Superior temporal gyrus (tissue), 1 donor: ENCODE data around the gene DMRTA1.
"Not testable (repeated sequence)": the region's sequence is repeated elsewhere in the genome, so short reads cannot be mapped to it uniquely, and the experiment has no call there.

ENCODE experiments used
- DNase-seq: peaks from one replicate; pipeline ENCODE4 v3.0.0-alpha.2; 2016; ENCODE audit errors: extremely low spot score

Gene DMRTA1, protein sequence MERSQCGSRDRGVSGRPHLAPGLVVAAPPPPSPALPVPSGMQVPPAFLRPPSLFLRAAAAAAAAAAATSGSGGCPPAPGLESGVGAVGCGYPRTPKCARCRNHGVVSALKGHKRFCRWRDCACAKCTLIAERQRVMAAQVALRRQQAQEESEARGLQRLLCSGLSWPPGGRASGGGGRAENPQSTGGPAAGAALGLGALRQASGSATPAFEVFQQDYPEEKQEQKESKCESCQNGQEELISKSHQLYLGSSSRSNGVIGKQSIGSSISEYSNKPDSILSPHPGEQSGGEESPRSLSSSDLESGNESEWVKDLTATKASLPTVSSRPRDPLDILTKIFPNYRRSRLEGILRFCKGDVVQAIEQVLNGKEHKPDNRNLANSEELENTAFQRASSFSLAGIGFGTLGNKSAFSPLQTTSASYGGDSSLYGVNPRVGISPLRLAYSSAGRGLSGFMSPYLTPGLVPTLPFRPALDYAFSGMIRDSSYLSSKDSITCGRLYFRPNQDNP

DNA sequence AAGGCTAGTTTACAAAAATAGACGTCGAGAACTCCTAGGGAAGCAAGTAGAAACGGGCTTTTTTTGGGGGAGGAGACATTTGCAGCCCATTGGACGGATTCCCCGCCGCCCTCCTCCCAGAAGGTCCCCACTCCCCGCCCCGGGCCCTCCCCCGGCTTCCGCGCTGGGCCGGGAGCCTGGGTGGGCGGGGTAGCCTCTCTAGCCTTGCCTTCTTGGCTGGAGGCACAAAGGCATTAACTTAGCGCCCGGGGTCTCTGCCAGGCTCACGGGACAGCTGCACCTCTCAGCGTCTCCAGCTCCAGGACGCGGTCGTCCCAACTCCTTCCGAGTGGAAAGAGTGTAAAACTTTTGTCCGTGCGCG is at the start of gene DMRTA1:
DMRTA1 (plus strand) TSS at position 236 of the 361 bp plus-strand sequence. CDS start 242 bp downstream, outside the sequence.
- DNase-seq, result no peak

DNA sequence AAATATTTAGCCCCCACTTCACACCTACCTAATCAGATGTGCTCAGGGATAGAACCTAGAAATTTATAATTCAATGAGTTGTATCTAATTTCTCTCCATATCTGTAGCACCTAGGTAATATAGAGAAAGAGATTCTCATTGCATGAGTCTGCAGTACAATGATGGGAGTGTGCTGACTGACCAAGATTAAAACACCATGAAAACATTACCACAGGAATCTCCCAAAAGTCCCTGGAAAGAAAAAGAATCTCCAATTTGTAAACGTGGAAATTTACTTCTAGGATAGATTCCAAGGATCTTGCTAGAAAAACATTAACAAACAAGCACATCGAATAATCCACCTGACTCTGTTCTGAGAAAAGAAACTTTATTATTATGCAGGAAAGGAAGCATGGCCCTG is 45.0 kb upstream of the DMRTA1 start:
- no peak for DNase-seq

DNA sequence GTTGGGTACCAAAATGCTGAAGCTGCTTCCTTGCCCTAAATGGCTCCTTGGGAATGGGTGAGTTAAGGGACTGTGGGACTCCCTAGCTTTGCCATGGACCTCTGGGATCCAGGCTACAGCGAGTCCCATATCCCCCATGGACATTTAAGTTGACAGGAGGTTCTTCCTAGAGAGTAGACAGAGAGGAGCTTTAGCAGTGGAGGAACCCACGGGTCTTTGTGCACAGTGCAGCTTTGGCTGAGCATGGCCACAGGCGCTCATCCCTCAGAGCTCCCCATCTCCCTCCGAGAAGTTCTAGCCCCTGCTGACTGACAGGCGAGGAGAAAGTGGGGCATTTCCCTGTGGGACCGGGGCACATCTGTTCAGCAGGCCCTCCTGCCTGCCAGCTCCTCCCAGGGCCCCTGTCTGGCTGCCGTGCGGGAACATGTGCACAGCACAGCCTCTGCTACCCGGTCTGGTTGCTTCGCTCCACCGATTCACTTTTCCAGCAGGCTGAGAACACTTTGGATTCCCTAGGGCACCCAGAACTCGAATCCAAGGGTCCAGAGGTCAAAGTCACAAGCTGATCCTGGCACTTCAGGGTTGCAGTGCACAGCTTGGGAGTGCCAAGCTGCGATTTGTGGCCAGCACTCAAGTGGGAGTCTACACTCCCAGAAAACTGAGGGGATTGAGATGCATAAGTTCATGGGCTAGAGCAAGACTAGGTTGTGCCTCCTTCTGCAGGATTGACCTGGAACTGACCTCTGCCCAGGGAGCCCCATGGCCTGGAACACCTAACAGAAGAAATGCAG is 40.6 kb upstream of the DMRTA1 start:
- DNase-seq, result no peak

DNA sequence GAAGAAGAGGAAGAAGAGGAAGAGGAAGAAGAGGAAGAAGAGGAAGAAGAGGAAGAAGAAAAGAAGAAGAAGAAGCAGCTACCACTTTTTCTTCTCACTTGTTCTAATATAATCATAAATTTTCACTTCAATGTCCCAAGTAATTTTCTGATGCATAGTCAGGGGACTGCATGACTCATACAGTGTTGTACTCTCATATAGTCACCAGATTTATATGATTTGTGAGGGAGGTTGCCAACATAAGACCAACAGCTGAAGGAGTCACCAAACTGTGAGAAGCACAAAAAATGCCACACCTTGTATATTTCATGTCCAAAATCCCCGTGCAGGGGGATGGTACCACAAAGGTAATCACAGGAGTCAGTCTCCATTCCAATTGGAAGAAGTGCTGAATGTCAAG is 32.7 kb upstream of the DMRTA1 start:
- DNase-seq, result no peak

DNA sequence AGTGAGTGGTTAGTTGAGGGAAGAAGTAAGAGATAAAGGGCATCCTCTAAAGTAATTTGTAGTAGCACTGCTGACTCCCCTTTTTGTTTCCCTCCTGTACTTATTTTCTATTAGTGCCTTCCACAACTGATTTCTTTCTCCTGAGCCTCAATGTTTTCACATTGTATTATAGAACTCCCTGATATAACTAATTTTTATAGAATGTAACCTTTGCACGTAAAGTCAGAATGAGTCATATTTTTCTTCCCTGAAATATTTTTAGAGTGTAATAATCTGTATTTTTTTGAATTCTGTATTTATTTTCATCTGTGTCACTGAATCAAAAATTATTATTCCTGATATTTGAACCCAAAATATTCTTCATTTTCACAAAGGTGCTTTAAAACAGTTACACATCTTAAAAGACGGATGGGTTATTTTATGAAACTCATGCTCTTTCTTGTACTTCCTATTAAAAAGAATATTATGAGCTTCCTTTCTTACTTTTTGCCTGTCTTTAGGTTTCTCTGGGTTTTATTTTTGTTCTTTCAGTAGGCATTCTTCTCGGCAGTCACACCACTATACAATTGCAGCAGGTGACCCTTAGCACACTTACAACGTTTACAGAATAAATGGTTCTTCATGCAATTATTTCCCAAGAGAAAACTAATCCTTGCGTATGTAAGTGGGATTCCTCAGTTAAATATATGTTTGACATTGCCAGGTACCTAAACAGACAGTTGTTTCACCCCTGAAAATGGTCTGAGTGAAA is 30.5 kb upstream of the DMRTA1 start:
- DNase-seq, result no peak

DNA sequence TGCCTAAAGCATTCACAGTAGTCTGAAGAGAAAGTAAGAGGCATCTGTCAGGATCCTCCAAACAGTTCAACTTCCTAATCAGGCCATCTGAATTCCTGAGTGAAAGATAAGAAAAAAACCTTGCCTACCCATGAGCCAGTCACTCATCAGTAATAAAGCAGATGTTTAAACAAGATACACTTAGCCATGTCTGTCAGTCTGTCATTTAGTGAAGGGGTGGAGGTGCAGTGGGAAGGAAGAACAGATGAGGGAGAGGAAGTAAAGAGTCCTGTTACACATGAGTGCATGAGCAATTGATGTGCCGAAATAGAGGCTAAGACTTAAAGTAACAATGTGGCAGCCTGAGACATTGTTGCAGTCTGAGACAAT is 29.9 kb upstream of the DMRTA1 start:
- DNase-seq, result no peak

DNA sequence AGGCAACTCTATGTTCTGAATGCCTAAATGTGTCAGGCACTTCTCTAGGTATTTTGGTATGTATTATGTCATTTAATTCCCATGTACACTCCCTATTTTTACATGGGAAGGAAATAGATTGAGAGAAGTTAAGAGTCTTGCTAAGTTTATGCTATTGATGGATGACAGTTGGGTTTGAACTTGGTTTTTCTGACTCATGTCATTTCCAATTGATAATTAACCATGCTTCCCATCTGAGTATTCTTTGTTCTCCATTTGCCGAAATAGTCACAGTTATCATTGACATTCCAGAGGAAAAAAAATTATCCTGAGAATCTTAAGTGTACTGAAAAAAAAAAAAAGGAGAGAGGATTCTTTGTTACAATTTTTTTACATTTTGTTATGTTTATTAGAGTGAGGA is 23.1 kb upstream of the DMRTA1 start:
- DNase-seq, result no peak

DNA sequence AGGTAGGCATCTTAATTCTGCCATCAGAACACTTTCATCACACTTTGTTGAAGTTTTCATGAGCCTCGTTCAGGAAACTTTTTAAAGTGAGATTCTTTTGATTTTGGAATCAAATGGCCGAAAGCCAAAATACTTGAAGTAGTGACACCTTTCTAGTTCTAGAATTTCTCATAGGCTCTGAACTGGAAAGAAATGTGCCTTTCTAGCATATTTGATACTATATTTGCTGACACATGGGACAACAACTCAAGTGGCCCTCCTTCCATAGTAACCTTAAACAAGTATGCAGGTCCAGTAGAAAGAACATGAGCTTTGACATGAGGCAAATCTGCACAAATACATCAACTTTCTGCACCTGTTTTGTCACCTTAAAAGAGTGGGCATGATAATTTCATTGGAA is 22.0 kb upstream of the DMRTA1 start:
- DNase-seq, result no peak

DNA sequence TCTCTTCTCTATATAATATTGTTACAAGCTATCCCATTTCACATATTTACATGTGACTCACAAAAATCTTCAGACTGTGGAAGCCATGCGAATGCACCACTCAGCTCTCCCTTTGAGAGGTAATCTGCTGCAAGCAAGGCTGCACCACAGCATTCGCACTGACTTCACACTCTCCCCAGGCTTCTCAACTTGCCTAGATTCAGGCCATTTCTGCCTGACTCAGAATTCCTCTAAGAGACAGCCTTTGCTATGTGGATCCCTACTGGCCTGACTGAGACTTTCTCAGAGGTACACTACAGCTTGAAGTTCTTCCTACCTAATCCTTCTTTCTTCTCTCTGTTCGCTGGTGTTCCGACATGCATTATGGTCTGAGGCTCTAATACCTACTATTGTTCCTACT is 21.1 kb upstream of the DMRTA1 start:
- no peak for DNase-seq

DNA sequence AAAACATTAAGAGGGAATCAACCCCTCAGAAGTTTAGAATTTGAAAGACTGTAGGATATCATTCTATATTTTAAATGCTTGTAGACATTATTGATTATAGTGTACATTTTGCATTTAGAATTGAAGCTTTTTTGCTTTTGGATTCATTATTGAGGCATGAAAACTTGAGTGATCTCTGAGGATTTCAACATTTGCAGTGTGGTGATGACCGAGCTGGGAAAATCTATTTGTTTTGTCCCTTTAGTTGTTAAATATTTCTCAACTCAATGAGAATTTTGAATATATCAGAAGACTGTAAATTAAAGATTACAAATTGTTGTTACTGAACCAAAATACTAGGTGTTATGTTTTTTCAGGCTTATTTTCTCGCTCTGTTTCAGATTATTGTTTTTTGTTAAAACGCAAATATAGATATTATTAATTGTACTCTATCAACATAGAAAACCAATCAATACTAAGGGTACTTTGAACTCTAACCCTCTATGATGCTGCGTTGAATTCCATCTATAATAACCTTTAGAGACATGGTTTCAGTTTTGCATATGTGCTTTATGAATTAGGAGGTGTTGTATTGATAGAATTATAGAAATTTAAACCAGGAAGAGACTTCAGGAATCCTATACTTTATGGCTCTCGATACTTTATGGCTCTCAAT is 19.3 kb upstream of the DMRTA1 start:
- DNase-seq, result no peak

DNA sequence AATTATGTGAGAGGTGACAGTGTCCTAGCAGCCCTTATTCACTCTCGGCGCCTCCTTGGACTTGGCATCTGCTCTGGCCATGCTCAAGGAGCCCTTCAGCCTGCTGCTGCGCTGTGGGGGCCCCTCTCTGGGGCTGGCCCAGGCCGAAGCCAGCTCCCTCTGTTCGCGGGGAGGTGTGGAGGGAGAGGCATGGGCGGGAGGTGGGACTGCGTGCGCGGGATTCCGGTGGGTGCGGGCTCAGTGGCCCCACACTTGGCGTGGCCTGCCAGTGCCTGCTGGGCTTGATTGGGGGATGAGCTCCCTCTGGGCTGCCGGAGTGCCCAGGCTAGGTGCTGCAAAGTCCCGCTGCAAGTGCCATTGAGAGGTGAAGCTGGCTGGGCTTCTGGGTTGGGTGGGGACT is 12.9 kb upstream of the DMRTA1 start:
- no peak for DNase-seq

DNA sequence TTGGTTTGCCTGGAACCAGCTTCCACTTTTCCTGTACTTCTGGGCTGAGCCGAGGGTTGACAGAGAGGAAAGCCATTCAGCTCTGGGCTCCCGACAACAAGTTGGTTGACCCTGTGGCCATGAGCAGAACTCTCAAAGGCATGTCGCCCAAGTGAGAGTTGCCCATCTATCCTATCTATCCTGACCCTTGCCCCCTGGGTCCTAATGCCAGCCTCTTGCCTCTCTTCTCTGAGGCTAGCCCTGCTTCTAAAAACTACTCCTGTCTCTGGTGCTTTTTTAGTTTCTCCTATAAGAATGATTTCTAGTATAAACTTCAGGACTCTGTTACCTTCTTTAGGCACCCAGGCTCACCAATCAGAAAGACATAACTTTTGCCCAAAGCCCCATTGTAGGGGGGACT is 11.4 kb upstream of the DMRTA1 start:
- not testable (repeated sequence) for DNase-seq

DNA sequence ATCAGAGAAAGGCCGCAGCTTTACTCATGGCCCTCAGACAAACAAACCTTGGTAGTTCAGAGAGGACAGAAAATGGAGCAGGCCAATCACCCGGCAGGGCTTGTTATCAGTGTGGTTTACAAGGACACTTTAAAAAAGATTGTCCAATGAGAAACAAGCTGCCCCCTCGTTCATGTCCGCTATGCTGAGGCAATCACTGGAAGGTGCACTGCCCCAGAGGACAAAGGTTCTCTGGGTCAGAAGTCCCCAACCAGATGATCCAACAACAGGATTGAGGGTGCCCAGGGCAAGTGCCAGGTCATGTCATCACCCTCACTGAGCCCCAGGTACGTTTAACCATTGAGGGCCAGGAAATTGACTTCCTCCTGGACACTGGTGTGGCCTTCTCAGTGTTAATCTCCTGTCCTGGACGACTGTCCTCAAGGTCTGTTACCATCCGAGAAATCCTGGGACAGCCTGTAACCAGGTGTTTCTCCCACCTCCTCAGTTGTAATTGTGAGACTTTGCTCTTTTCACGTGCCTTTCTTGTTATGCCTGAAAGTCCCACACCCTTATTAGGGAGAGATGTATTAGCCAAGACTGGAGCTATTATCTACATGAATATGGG is 9.1 kb upstream of the DMRTA1 start:
- not testable (repeated sequence) for DNase-seq

DNA sequence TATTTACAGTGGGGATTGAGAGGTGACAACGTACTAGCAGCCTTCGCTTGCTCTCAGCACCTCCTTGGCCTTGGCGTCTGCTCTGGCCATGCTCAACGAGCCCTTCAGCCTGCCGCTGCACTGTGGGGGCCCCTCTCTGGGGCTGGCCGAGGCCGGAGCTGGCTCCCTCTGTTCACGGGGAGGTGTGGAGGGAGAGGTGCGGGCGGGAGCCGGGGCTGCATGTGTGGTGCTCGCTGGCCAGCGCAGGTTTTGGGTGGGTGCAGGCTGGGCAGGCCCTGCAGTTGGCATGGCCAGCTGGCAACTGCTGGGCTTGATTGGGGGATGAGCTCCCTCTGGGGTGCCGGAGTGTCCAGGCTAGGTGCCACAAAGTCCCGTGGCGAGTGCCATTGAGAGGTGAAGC is 5.8 kb upstream of the DMRTA1 start:
- no peak for DNase-seq

DNA sequence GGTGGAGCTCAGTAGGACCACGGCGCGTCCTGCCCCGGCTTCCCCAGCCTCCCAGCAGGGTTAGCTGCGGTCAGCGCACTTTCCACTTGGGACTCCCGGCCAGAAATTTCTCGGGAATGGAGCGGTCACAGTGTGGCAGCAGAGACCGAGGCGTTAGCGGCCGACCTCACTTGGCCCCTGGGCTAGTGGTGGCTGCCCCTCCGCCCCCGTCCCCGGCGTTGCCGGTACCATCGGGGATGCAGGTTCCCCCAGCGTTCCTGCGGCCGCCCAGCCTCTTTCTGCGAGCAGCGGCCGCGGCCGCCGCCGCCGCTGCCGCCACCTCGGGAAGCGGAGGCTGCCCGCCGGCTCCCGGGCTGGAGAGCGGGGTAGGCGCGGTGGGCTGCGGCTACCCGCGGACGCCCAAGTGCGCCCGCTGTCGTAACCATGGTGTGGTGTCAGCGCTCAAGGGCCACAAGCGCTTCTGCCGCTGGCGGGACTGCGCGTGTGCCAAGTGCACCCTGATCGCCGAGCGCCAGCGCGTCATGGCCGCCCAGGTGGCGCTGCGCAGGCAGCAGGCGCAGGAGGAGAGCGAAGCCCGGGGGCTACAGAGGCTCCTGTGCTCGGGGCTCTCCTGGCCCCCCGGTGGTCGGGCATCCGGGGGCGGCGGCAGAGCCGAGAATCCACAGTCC is 460 bp downstream of the DMRTA1 start:
- no peak for DNase-seq

DNA sequence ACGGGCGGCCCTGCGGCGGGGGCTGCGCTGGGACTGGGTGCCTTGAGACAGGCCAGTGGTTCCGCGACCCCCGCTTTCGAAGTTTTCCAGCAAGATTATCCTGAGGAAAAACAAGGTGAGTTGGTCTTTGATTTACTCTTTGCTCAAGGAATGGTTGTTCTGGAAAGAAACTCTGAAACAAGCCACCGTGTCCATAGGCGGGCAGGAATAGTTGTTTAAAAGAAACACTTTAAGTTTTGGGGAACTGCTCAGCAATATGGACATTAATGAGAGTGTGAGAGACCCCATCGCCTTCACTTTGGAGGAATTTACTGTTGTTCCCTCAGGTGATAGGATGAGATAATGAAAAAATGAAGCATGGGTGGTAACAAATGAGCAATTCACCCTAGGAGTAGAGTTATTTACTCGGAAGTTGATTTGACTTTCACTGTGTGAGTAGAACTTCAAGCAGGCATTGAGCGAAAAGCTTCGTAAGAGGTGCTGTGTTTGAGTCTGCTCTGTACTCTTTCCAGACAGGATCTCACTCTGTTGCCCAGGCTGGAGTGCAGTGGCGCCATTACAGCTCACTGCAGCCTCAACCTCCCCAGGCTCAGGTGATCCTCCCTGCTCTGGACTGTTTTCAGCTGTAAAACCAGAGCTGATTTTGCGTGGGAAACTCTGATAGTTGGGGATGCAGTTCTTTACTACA is 1.1 kb downstream of the DMRTA1 start:
- DNase-seq, result no peak

DNA sequence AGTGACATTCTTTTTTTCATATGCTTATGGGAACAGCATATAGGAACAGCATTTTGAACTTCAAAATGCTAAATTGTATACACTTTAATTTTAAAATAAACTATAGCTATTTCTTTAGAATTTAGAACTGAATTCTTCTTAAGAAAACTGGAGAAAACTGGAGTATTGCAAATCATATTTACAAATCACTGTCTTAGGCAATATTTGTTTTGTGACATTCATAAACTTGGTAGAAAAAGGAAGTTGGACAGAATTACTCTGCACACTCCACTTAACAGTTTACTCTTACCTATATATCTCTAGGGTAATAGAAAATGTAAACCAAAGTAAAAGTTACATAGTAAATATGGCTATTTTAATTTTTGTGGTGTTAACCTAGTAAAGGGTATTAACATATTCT is 3.1 kb downstream of the DMRTA1 start:
- no peak for DNase-seq

DNA sequence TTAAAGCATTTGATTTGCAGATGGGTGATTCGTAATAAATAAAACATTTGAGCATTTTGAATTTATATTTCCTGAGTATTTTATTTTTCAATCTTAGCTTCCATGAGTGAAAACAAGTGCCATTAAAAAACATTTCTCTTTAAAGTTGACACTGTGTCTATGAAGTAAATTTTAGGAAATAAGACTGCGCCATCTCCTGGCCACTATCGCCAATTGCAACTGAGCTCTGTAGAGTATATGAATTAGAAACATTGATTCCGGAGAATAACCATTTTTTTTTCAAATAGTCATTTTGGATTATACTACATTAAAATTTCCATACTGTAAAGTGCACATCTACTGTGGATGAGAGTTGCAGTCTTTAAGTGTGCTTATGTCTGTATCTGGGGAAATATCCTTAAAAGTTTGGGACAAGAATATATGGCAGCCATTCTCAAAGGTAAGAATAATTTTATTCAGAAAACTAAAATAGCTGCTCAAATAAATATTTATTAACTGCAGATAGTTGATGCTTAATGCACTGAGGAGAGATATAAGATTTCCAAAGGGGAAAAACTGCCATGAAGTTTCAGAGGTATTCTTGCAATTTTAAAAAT is 5.9 kb downstream of the DMRTA1 start:
- DNase-seq, result peak; percentile 76

DNA sequence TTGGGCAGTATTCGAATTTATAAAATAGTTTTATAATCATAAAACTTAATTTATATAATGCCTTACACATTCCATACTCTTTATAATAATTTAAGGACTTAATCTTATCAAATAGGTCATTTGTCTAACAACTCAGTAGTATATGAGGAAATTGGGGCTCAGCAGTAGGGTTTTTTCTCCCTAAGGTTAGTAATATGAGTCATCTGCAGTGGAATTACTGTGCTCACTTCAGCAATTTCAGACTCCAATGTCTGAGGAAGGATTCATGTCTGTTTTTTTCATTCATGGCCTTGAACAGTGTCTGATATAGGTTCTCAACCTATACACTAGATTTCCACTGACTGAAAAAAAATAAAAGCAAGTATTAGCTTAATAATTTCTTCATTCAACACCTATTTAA is 7.4 kb downstream of the DMRTA1 start:
- no peak for DNase-seq

DNA sequence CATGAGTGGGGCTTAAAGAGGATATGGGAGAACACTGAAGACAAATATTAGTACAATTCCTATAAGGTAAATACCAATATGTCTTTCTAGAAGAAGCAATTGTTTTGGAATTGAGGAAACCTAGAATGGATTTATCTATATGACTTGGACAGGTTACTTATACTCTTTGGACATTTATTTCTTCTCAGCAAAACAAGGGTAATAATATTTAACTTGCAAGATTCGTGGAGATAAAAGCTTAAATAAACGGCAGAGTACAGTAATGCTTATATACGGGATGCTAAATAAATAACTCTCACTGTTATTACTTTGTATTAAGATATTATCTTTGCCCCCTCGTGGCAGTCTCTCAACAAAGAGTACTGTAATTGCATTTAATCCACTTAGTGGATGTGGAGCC is 8.6 kb downstream of the DMRTA1 start:
- DNase-seq, result no peak
